Effector CD8-positive, alpha-beta T cell (primary cell): Measurements from ENCODE around the gene RAB12.

Experiments used
- DNase-seq: peaks from one replicate; lab custom pipeline; 2025; lab: John Stamatoyannopoulos, UW

Gene RAB12

GRCh38 chr18:8685141-8685913 lies 76.1 kb downstream of the RAB12 start:
- DNase-seq, result no peak

- DNase-seq, result no peak
Observed at GRCh38 chr18:8685914-8686216, 76.6 kb downstream of the RAB12 start.

GRCh38 chr18:8686611-8687010 lies 77.4 kb downstream of the RAB12 start:
- DNase-seq, result no peak

- DNase-seq, result no peak
Observed at GRCh38 chr18:8688216-8688800, 79.1 kb downstream of the RAB12 start.

GRCh38 chr18:8688816-8689215 lies 79.6 kb downstream of the RAB12 start:
- no peak for DNase-seq
